A673 (cell line): Measurements from ENCODE around the gene NMB. TPM values are rescaled to one million over a fixed set of nuclear protein-coding genes. Genes with fewer than 3 reads are reported as not detected.

Source experiments
- BruUV-seq: library from RNA; stranded (reverse); fragments of 400-500 nt; replicated peaks from 2 replicates; lab custom pipeline; 2021; lab: Mats Ljungman, UMichigan
- CTCF ChIA-PET: fragments of 300-600 bp; sonication (Branson Sonifier 250); formaldehyde crosslinking; loops from one replicate; lab custom pipeline; 2022; ENCODE audit warnings: antibody characterized with exemption; lab: Charles Lee
- POLR2A ChIA-PET: fragments of 300-600 bp; sonication (Branson Sonifier 250); formaldehyde crosslinking; loops from one replicate; lab custom pipeline; 2022; ENCODE audit warnings: antibody characterized with exemption; ENCODE audit not compliant: low non-redundant PET; lab: Charles Lee
- DNase-seq: peaks from one replicate; pipeline ENCODE4 v3.0.0-alpha.2; 2015; ENCODE audit warnings: low spot score
- H3K27ac ChIP-seq: fragments of 200-600 bp; sonication (generic); 2 replicates; pipeline ENCODE4 v1.5.1; 2016; ENCODE audit warnings: mixed run types, low read depth, mild to moderate bottlenecking, mixed read lengths, antibody characterized with exemption, low read length; ENCODE audit not compliant: poor library complexity, severe bottlenecking
- H3K27me3 ChIP-seq: fragments of 200-600 bp; sonication (generic); replicated peaks from 2 replicates; pipeline ENCODE4 v1.6.1; 2017; ENCODE audit warnings: mixed run types, low read depth, mild to moderate bottlenecking, mixed read lengths, antibody characterized with exemption, low read length; ENCODE audit not compliant: insufficient read depth, poor library complexity
- H3K36me3 ChIP-seq: fragments of 200-600 bp; sonication (generic); 2 replicates; pipeline ENCODE4 v1.6.1; 2016; ENCODE audit warnings: mixed run types, mild to moderate bottlenecking, mixed read lengths, antibody characterized with exemption, low read length; ENCODE audit not compliant: insufficient read depth, poor library complexity, severe bottlenecking
- H3K4me1 ChIP-seq: fragments of 200-600 bp; sonication (generic); 2 replicates; pipeline ENCODE4 v1.6.1; 2017; ENCODE audit warnings: mixed run types, mild to moderate bottlenecking, mixed read lengths, antibody characterized with exemption, low read length; ENCODE audit not compliant: insufficient read depth, poor library complexity, severe bottlenecking
- H3K4me3 ChIP-seq: fragments of 200-600 bp; sonication (generic); 2 replicates; pipeline ENCODE4 v1.5.1; 2016; ENCODE audit warnings: low read depth, mixed run types, mild to moderate bottlenecking, mixed read lengths, low read length; ENCODE audit not compliant: poor library complexity, severe bottlenecking
- H3K9me3 ChIP-seq: fragments of 200-600 bp; sonication (generic); 2 replicates; pipeline ENCODE4 v1.6.1; 2016; ENCODE audit warnings: mixed run types, low read depth, mild to moderate bottlenecking, mixed read lengths, antibody characterized with exemption, low read length; ENCODE audit not compliant: poor library complexity, severe bottlenecking
- EZH2 ChIP-seq: fragments of 200-600 bp; sonication (generic); IDR thresholded peaks from 2 replicates; pipeline ENCODE4 v1.6.1; 2017; ENCODE audit warnings: borderline replicate concordance, low read depth, mild to moderate bottlenecking, mixed read lengths, antibody characterized with exemption, low read length; ENCODE audit not compliant: poor library complexity, severe bottlenecking
- intact Hi-C: fragments of 100-400 bp; cut with micrococcal nuclease; formaldehyde crosslinking; loops from one replicate; pipeline ENCODE4 v1.10.0; 2022; ENCODE audit not compliant: unreplicated experiment
- total RNA-seq: library from RNA; stranded (reverse); gene quantifications from 2 replicates; pipeline ENCODE4 v1.2.3, GENCODE V29; 2021
- TF ChIP-seq, protein P1 (sequence below): fragments of 300-800, 200-600 bp; sonication (generic); conservative IDR thresholded peaks from 2 replicates; pipeline ENCODE4 v1.5.1; 2017; ENCODE audit warnings: low read depth, mild to moderate bottlenecking, antibody characterized with exemption, low read length, moderate library complexity, mixed read lengths

The NMB gene
- total RNA-seq, 1 experiment from 2014 or later: 15.1 TPM

- CTCF ChIA-PET: no interaction called here
Observed at GRCh38 chr15:84684092-84684491, 26.1 kb upstream of the NMB start.

GRCh38 chr15:84681831-84682230 lies 23.8 kb upstream of the NMB start:
- no peak overlapping the region for H3K4me3 ChIP-seq
- POLR2A ChIA-PET: no interaction called here
- H3K27ac ChIP-seq: no peak overlapping the region
- CTCF ChIA-PET: no interaction called here
- H3K27me3 ChIP-seq: no peaks in the 10 kb centered on the region
- DNase-seq: no peak
- H3K4me1 ChIP-seq: no peaks in the 10 kb centered on the region
- no TSS peak for BruUV-seq
- H3K36me3 ChIP-seq: no peaks in the 10 kb centered on the region
- TF ChIP-seq, protein P1, sequence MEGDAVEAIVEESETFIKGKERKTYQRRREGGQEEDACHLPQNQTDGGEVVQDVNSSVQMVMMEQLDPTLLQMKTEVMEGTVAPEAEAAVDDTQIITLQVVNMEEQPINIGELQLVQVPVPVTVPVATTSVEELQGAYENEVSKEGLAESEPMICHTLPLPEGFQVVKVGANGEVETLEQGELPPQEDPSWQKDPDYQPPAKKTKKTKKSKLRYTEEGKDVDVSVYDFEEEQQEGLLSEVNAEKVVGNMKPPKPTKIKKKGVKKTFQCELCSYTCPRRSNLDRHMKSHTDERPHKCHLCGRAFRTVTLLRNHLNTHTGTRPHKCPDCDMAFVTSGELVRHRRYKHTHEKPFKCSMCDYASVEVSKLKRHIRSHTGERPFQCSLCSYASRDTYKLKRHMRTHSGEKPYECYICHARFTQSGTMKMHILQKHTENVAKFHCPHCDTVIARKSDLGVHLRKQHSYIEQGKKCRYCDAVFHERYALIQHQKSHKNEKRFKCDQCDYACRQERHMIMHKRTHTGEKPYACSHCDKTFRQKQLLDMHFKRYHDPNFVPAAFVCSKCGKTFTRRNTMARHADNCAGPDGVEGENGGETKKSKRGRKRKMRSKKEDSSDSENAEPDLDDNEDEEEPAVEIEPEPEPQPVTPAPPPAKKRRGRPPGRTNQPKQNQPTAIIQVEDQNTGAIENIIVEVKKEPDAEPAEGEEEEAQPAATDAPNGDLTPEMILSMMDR: no peak
- TF ChIP-seq EZH2: no peak
- intact Hi-C loops: no loop called here
- no peaks in the 10 kb centered on the region for H3K9me3 ChIP-seq

More at GRCh38 chr15:84684092-84684491, 26.1 kb upstream of the NMB start:
- Histone ChIP-seq H3K4me1 (no peaks in the 10 kb centered on the region), H3K9me3 (no peaks in the 10 kb centered on the region), H3K27me3 (no peaks in the 10 kb centered on the region), H3K27ac (no peak overlapping the region), H3K4me3 (no peak overlapping the region), H3K36me3 (no peaks in the 10 kb centered on the region)
- intact Hi-C loops: no loop called here
- POLR2A ChIA-PET: no interaction called here
- DNase-seq: peak; percentile 17
- TF ChIP-seq, protein P1: no peak
- TF ChIP-seq EZH2: no peak
- no TSS peak for BruUV-seq

DNA sequence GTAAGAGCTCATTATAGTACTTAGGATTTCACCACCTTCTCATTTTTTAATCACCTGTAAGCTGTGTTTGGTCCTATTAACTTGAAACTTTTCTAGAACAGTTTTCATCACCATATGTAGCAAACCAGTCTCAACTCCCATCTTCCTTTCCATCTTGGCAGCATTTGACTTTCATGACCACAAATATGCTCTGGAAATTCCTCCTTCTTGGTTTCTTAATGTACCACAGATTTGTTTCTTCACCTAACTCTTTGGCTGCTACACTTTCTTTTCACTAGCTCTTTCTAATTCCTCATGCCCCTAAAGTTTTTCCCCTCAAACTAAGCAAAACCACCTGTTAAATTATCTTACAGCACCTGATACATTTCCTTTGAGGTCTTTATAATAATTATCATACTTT lies 13.2 kb upstream of the NMB start:
- DNase-seq: no peak
- H3K27me3 ChIP-seq: no peaks in the 10 kb centered on the region
- intact Hi-C loops: no loop called here
- H3K4me1 ChIP-seq: no peaks in the 10 kb centered on the region
- CTCF ChIA-PET: no interaction called here
- BruUV-seq: no TSS peak
- H3K27ac ChIP-seq: no peak overlapping the region
- H3K4me3 ChIP-seq: no peak overlapping the region
- no peaks in the 10 kb centered on the region for H3K9me3 ChIP-seq
- POLR2A ChIA-PET: no interaction called here
- TF ChIP-seq, protein P1: no peak
- TF ChIP-seq EZH2: no peak
- no peaks in the 10 kb centered on the region for H3K36me3 ChIP-seq
